ENCODE results near the gene FOXL1. TPM values are rescaled to one million over a fixed set of nuclear protein-coding genes. Genes with fewer than 3 reads are reported as not detected.

Gene FOXL1
- total and polyA plus RNA-seq, 4 donors = 0.41 to 2.5 (median 1.4) TPM

DNA sequence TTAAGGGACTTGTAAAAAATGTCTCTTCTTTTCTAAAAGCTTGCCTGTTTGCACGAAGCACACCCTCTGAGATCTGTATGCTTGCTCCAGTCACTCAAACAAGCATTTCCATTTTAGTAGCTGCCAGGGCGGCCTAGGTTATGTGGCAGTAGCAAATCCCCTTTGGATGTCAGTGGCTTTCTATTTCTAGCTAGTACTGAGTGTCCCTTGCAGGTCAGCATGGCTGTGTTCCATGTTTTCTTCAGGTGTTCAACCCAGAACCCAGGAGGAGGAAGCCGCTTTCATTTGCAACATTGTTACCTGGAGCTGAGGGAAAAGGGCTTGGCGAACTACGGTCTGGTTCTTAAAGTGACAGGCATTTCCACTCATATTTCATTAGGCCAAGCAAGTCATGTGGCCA is 36.4 kb downstream of the FOXL1 start:
- Histone ChIP-seq H3K4me1 (ENCODE audit: control insufficient read depth in 5 of 5, insufficient read depth in 5 of 5, low read length in 5 of 5) (peaks cover 0 to 28% (median 13%) of the 10 kb centered on the region in 5 donors), H3K36me3 (ENCODE audit: control insufficient read depth in 4 of 4, insufficient read depth in 4 of 4, low read length in 4 of 4) (no peaks in the 10 kb centered on the region), H3K4me3 (no peak overlapping the region), H3K9me3 (ENCODE audit: control insufficient read depth in 4 of 4, insufficient read depth in 3 of 4, low read length in 3 of 4) (peaks cover 0 to 3% (median 0%) of the 10 kb centered on the region in 4 donors), H3K27ac (ENCODE audit: low read depth in 1 of 2, low read length in 1 of 2) (no peak overlapping the region), H3K9ac (ENCODE audit: insufficient read depth in 1 of 2, low read length in 2 of 2) (no peak overlapping the region), H3K27me3 (ENCODE audit: control insufficient read depth in 3 of 3, insufficient read depth in 3 of 3, low read length in 2 of 3) (peaks cover 0 to 7% (median 4%) of the 10 kb centered on the region in 3 donors)
- TF ChIP-seq, protein P1, sequence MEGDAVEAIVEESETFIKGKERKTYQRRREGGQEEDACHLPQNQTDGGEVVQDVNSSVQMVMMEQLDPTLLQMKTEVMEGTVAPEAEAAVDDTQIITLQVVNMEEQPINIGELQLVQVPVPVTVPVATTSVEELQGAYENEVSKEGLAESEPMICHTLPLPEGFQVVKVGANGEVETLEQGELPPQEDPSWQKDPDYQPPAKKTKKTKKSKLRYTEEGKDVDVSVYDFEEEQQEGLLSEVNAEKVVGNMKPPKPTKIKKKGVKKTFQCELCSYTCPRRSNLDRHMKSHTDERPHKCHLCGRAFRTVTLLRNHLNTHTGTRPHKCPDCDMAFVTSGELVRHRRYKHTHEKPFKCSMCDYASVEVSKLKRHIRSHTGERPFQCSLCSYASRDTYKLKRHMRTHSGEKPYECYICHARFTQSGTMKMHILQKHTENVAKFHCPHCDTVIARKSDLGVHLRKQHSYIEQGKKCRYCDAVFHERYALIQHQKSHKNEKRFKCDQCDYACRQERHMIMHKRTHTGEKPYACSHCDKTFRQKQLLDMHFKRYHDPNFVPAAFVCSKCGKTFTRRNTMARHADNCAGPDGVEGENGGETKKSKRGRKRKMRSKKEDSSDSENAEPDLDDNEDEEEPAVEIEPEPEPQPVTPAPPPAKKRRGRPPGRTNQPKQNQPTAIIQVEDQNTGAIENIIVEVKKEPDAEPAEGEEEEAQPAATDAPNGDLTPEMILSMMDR (IDR thresholded peaks at IDR 0.05; ENCODE audit: control extremely low read depth, extremely low read depth) = no peak
- 78 to 85% methylated on average over 5 of the region's 5 CpGs for whole genome bisulfite sequencing, 2 donors
- ATAC-seq (ENCODE audit: insufficient read depth, low FRiP score) (no peak), DNase-seq (no peak)

- DNase-seq (peak in 2 of 3 donors; percentile 73 to 76), ATAC-seq (ENCODE audit: insufficient read depth, low FRiP score) (no peak)
- Histone ChIP-seq H3K27me3 (ENCODE audit: control insufficient read depth in 3 of 3, insufficient read depth in 3 of 3, low read length in 2 of 3) (peaks cover 0 to 5% (median 0%) of the 10 kb centered on the region in 3 donors), H3K36me3 (ENCODE audit: control insufficient read depth in 4 of 4, insufficient read depth in 4 of 4, low read length in 4 of 4) (no peaks in the 10 kb centered on the region), H3K27ac (ENCODE audit: low read depth in 1 of 2, low read length in 1 of 2) (no peak overlapping the region), H3K9ac (ENCODE audit: insufficient read depth in 1 of 2, low read length in 2 of 2) (no peak overlapping the region), H3K4me1 (ENCODE audit: control insufficient read depth in 5 of 5, insufficient read depth in 5 of 5, low read length in 5 of 5) (peaks cover 0 to 15% (median 0%) of the 10 kb centered on the region in 5 donors), H3K4me3 (no peak overlapping the region), H3K9me3 (ENCODE audit: control insufficient read depth in 4 of 4, insufficient read depth in 3 of 4, low read length in 3 of 4) (peaks cover 0 to 5% (median 1%) of the 10 kb centered on the region in 4 donors)
- 62 to 82% methylated on average over 5 of the region's 5 CpGs for WGBS, 2 donors
- TF ChIP-seq, protein P1 (IDR thresholded peaks at IDR 0.05; ENCODE audit: control extremely low read depth, extremely low read depth) = no peak
Measured at GRCh38 chr16:86616906-86617305, 38.6 kb downstream of the FOXL1 start.

- no peak overlapping the region for H3K4me3 ChIP-seq
- ATAC-seq (ENCODE audit: insufficient read depth, low FRiP score) = no peak
- no peak overlapping the region for H3K27ac ChIP-seq (ENCODE audit: low read depth in 1 of 2, low read length in 1 of 2)
- peaks cover 0 to 12% (median 0%) of the 10 kb centered on the region in 5 donors for H3K4me1 ChIP-seq (ENCODE audit: control insufficient read depth in 5 of 5, insufficient read depth in 5 of 5, low read length in 5 of 5)
- H3K27me3 ChIP-seq (ENCODE audit: control insufficient read depth in 3 of 3, insufficient read depth in 3 of 3, low read length in 2 of 3) = peaks cover 0 to 5% (median 0%) of the 10 kb centered on the region in 3 donors
- H3K9ac ChIP-seq (ENCODE audit: insufficient read depth in 1 of 2, low read length in 2 of 2) = no peak overlapping the region
- DNase-seq = peak; percentile 51 to 72 (median 71)
- peaks cover 0 to 5% (median 1%) of the 10 kb centered on the region in 4 donors for H3K9me3 ChIP-seq (ENCODE audit: control insufficient read depth in 4 of 4, insufficient read depth in 3 of 4, low read length in 3 of 4)
- no peaks in the 10 kb centered on the region for H3K36me3 ChIP-seq (ENCODE audit: control insufficient read depth in 4 of 4, insufficient read depth in 4 of 4, low read length in 4 of 4)
- TF ChIP-seq, protein P1 (IDR thresholded peaks at IDR 0.05; ENCODE audit: control extremely low read depth, extremely low read depth) = no peak
- WGBS, 2 donors = 78 to 86% methylated on average over 16 of the region's 16 CpGs
Measured at GRCh38 chr16:86618431-86619238, 40.3 kb downstream of the FOXL1 start.

All from lung (tissue), 12 donors.